ENCODE measurements around the gene SARS2. TPM values are rescaled to one million over a fixed set of nuclear protein-coding genes. Genes with fewer than 3 reads are reported as not detected.
"Not testable (repeated sequence)": the region's sequence is repeated elsewhere in the genome, so short reads cannot be mapped to it uniquely, and the experiment has no call there.

The SARS2 gene
- total RNA-seq, 4 donors from 2014 or later, result 12.7 to 21.6 (median 15.8) TPM

- H3K9me3 ChIP-seq, result no peaks in the 10 kb centered on the region
- H3K36me3 ChIP-seq, result peaks cover 0 to 48% (median 12%) of the 10 kb centered on the region in 3 donors
- no peak for DNase-seq (ENCODE audit: low spot score in 2 of 2)
- 43 to 50% methylated on average over 11 of the region's 11 CpGs for WGBS, 2 donors
- peak within 1 kb of the TSS in 3 of 4 donors; percentile 65 to 90 (median 67) for H3K27ac ChIP-seq
- H3K27me3 ChIP-seq, result no peaks in the 10 kb centered on the region
- H3K4me1 ChIP-seq, result peaks cover 0 to 17% (median 7%) of the 10 kb centered on the region in 4 donors
- H3K4me3 ChIP-seq, result peak within 1 kb of the TSS in 2 of 4 donors; percentile 16 to 18
- TF ChIP-seq POLR2A (IDR thresholded peaks at IDR 0.05), result no peak
- TF ChIP-seq CTCF (IDR thresholded peaks at IDR 0.05), result no peak
- no peak for TF ChIP-seq EP300 (IDR thresholded peaks at IDR 0.05)
Measured at GRCh38 chr19:38877781-38878574, 52.6 kb downstream of the SARS2 start, which contains the start of gene RINL. RINL (minus strand) TSS chr19:38878275; CDS start chr19:38876742, 1,533 bp downstream.

- H3K27me3 ChIP-seq, result no peaks in the 10 kb centered on the region
- DNase-seq (ENCODE audit: low spot score in 2 of 2), result no peak
- H3K4me3 ChIP-seq, result no peak overlapping the region
- no peak overlapping the region for H3K27ac ChIP-seq
- peaks cover 0 to 27% (median 1%) of the 10 kb centered on the region in 3 donors for H3K36me3 ChIP-seq
- H3K9me3 ChIP-seq, result no peaks in the 10 kb centered on the region
- peaks cover 0 to 17% (median 7%) of the 10 kb centered on the region in 4 donors for H3K4me1 ChIP-seq
- WGBS, 2 donors, result 79 to 82% methylated on average over 6 of the region's 6 CpGs
- TF ChIP-seq EP300 (IDR thresholded peaks at IDR 0.05), result no peak
Measured at GRCh38 chr19:38875656-38876395, 54.7 kb downstream of the SARS2 start.

- WGBS, 2 donors, result 90 to 96% methylated on average over 10 of the region's 10 CpGs
- H3K9me3 ChIP-seq; H3K27me3 ChIP-seq; DNase-seq (ENCODE audit: low spot score in 2 of 2); H3K27ac ChIP-seq; H3K36me3 ChIP-seq; H3K4me3 ChIP-seq: not testable (repeated sequence)
- H3K4me1 ChIP-seq, result peaks cover 0 to 32% (median 13%) of the 10 kb centered on the region in 4 donors
Measured at GRCh38 chr19:38873400-38873799, 57.2 kb downstream of the SARS2 start.

- WGBS, 2 donors, result 91 to 93% methylated on average over 18 to 19 of the region's 19 CpGs
- DNase-seq (ENCODE audit: low spot score in 2 of 2), result no peak
- Histone ChIP-seq H3K9me3 (no peaks in the 10 kb centered on the region), H3K36me3 (no peaks in the 10 kb centered on the region), H3K4me3 (peak overlapping the region in 2 of 4 donors; percentile 55 to 62), H3K27ac (peak overlapping the region in 2 of 4 donors; percentile 62 to 73), H3K4me1 (peaks cover 0 to 23% (median 9%) of the 10 kb centered on the region in 4 donors), H3K27me3 (no peaks in the 10 kb centered on the region)
- no peak for TF ChIP-seq POLR2A (IDR thresholded peaks at IDR 0.05)
- TF ChIP-seq EP300 (IDR thresholded peaks at IDR 0.05), result no peak
Measured at GRCh38 chr19:38870612-38871011, 60.0 kb downstream of the SARS2 start.

- Histone ChIP-seq H3K4me3 (peak overlapping the region; percentile 42 to 62 (median 58)), H3K27me3 (no peaks in the 10 kb centered on the region), H3K27ac (peak overlapping the region; percentile 59 to 73 (median 60)), H3K9me3 (no peaks in the 10 kb centered on the region), H3K4me1 (peaks cover 0 to 23% (median 9%) of the 10 kb centered on the region in 4 donors), H3K36me3 (no peaks in the 10 kb centered on the region)
- peak in 1 of 2 donors; percentile 19 for TF ChIP-seq EP300 (IDR thresholded peaks at IDR 0.05)
- no peak for TF ChIP-seq POLR2A (IDR thresholded peaks at IDR 0.05)
- peak; percentile 86 to 94 (median 87) for TF ChIP-seq CTCF (IDR thresholded peaks at IDR 0.05)
- WGBS, 2 donors, result 39 to 55% methylated on average over 16 to 21 of the region's 62 CpGs
- DNase-seq (ENCODE audit: low spot score in 2 of 2), result peak; percentile 74 to 78
Measured at GRCh38 chr19:38869836-38870607, 60.5 kb downstream of the SARS2 start.

- peak overlapping the region; percentile 42 to 62 (median 58) for H3K4me3 ChIP-seq
- no peaks in the 10 kb centered on the region for H3K9me3 ChIP-seq
- H3K4me1 ChIP-seq, result peaks cover 0 to 26% (median 9%) of the 10 kb centered on the region in 4 donors
- 11 to 13% methylated on average over 28 of the region's 34 CpGs for WGBS, 2 donors
- H3K27ac ChIP-seq, result peak overlapping the region in 3 of 4 donors; percentile 59 to 73 (median 62)
- TF ChIP-seq CTCF (IDR thresholded peaks at IDR 0.05) (no peak), POLR2A (IDR thresholded peaks at IDR 0.05) (no peak), EP300 (IDR thresholded peaks at IDR 0.05) (no peak)
- DNase-seq (ENCODE audit: low spot score in 2 of 2), result no peak
- H3K36me3 ChIP-seq, result no peaks in the 10 kb centered on the region
- no peaks in the 10 kb centered on the region for H3K27me3 ChIP-seq
Measured at GRCh38 chr19:38869160-38869835, 61.3 kb downstream of the SARS2 start.

All from tibial nerve (tissue), 4 donors.